EL (cell line): ENCODE data around the gene TUBA4A.
"Not testable (repeated sequence)": the region's sequence is repeated elsewhere in the genome, so short reads cannot be mapped to it uniquely, and the experiment has no call there.

Experiments
- DNase-seq: peaks from one replicate; pipeline ENCODE4 v3.0.0-alpha.2; 2016

Gene TUBA4A

GRCh38 chr2:219266886-219267285, 13.2 kb upstream of the TUBA4A start:
- DNase-seq: no peak

GRCh38 chr2:219266232-219266631, 12.5 kb upstream of the TUBA4A start:
- DNase-seq: no peak

- no peak for DNase-seq
These were observed 7.5 kb upstream of the TUBA4A start for GRCh38 chr2:219261024-219261855.

GRCh38 chr2:219258942-219259341, 5.2 kb upstream of the TUBA4A start:
- not testable (repeated sequence) for DNase-seq

- DNase-seq: no peak
These were observed 978 bp upstream of the TUBA4A start for GRCh38 chr2:219254590-219255201.

GRCh38 chr2:219252900-219253752, 592 bp downstream of the TUBA4A start, which contains the start of gene TUBA4B:
TUBA4B (plus strand) TSS chr2:219253243; CDS start chr2:219253408, 165 bp downstream.
- peak; percentile 37 for DNase-seq

GRCh38 chr2:219252570-219252899, 1.2 kb downstream of the TUBA4A start:
- no peak for DNase-seq

GRCh38 chr2:219252084-219252483, 1.6 kb downstream of the TUBA4A start:
- DNase-seq: no peak

- no peak for DNase-seq
These were observed 2.1 kb downstream of the TUBA4A start for GRCh38 chr2:219251656-219252055.

GRCh38 chr2:219250049-219250781, 3.5 kb downstream of the TUBA4A start:
- DNase-seq: no peak

GRCh38 chr2:219249203-219249980, 4.3 kb downstream of the TUBA4A start:
- peak; percentile 72 for DNase-seq

- DNase-seq: no peak
These were observed 4.9 kb downstream of the TUBA4A start for GRCh38 chr2:219248845-219249202.

- DNase-seq: no peak
These were observed 5.8 kb downstream of the TUBA4A start for GRCh38 chr2:219247678-219248642.

- DNase-seq: no peak
These were observed 7.2 kb downstream of the TUBA4A start for GRCh38 chr2:219246559-219246958.

GRCh38 chr2:219245899-219246230, 7.9 kb downstream of the TUBA4A start:
- no peak for DNase-seq

- DNase-seq: peak; percentile 91
These were observed 8.4 kb downstream of the TUBA4A start, which contains the start of the genes GLB1L and STK16 for GRCh38 chr2:219245148-219245898. GLB1L (minus strand) TSS chr2:219245444; CDS start chr2:219243573, 1,871 bp downstream. STK16 (plus strand) TSS chr2:219245479; CDS start chr2:219246000, 521 bp downstream.

- no peak for DNase-seq
These were observed 8.9 kb downstream of the TUBA4A start for GRCh38 chr2:219244789-219245147.

- DNase-seq: no peak
These were observed 10.4 kb downstream of the TUBA4A start for GRCh38 chr2:219243291-219243761.

GRCh38 chr2:219234331-219234730, 19.4 kb downstream of the TUBA4A start:
- DNase-seq: no peak

GRCh38 chr2:219230059-219230540, 23.6 kb downstream of the TUBA4A start:
- DNase-seq: peak; percentile 72
